Posterior vena cava (tissue), 2 donors: ENCODE data around the gene SMO. TPM values are rescaled to one million over a fixed set of nuclear protein-coding genes. Genes with fewer than 3 reads are reported as not detected.
A peak's percentile ranks its signal among the peaks of the same experiment; 100 is the strongest.
"Not testable (repeated sequence)": the region's sequence is repeated elsewhere in the genome, so short reads cannot be mapped to it uniquely, and the experiment has no call there.

Experiments
- DNase-seq: peaks from one replicate; pipeline ENCODE4 v3.0.0-alpha.2; 2020; ENCODE audit warnings: low spot score
- intact Hi-C, 2 donors: fragments of 100-400 bp; cut with DNase I; formaldehyde crosslinking; loops; one replicate each; pipeline versions ENCODE4 v1.14.1 to v1.14.2; 2022 to 2023
- total RNA-seq, 2 donors: library from RNA; stranded (reverse); fragmentation: NEBNext Ultra II Directional; extraction: Animal tissue kit (Norgen Biotek cat#: 25700); gene quantifications; one replicate each; pipeline ENCODE4 v1.2.1, GENCODE V29; 2021
- donor health status: DM: yes; HTN: yes; CAD: no.
- donor health status: DM: yes; HTN: yes; CAD: no.

The SMO gene
- total RNA-seq, 2 donors from 2014 or later, result 7.4 to 8.5 TPM

DNA sequence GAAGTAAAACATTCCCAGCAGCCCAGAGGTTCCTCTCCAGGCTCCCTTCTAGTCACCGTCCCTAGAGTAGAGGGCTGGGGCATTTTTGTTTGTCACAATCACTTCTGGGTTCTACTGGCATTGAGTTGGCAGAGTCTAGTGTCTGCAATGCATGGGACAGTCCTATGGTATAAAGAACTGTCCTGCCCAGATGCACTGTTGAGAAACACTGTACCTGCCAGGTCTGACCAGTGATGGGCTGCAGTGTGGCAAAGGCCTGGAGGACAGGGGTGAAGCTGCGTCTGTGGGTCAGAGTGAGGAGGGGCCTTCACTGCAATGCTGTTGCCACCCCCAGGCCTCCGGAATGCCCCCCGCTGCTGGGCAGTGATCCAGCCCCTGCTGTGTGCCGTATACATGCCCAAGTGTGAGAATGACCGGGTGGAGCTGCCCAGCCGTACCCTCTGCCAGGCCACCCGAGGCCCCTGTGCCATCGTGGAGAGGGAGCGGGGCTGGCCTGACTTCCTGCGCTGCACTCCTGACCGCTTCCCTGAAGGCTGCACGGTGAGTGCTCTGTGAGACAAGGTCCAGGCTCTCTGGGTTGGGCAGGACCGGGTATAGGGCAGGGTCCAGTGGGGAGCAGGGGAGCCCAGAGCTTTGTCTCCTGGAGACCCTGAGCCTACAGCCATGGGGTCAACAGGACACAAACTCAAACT, 14.8 kb downstream of the SMO start:
- intact Hi-C loops, result no loop called here
- no peak for DNase-seq

- intact Hi-C loops, result no loop called here
- no peak for DNase-seq
Measured at GRCh38 chr7:129205126-129205818, 16.8 kb downstream of the SMO start.

DNA sequence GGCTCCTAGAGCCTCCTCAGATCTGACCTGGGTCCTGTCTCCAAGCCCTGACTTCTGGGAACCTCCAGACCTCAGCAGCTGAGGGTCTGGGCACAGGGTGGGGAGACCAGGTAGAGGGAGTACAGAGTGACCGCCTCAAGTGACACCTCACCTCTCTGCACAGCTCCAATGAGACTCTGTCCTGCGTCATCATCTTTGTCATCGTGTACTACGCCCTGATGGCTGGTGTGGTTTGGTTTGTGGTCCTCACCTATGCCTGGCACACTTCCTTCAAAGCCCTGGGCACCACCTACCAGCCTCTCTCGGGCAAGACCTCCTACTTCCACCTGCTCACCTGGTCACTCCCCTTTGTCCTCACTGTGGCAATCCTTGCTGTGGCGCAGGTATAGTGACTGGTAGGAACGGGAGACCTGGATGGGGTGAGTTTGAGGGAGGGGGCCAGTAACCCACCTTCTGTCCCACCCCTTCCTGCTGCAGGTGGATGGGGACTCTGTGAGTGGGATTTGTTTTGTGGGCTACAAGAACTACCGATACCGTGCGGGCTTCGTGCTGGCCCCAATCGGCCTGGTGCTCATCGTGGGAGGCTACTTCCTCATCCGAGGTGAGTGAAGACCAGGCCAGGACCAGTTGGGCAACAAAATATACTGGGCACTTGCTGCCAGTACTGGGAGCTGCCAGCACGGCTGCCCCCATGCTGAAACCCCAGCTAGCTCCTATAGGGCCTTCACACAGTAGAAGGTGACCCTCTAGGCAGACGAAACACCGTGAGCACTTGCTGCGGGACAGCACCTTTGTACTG, 17.8 kb downstream of the SMO start:
- intact Hi-C loops, result no loop called here
- DNase-seq, result no peak

DNA sequence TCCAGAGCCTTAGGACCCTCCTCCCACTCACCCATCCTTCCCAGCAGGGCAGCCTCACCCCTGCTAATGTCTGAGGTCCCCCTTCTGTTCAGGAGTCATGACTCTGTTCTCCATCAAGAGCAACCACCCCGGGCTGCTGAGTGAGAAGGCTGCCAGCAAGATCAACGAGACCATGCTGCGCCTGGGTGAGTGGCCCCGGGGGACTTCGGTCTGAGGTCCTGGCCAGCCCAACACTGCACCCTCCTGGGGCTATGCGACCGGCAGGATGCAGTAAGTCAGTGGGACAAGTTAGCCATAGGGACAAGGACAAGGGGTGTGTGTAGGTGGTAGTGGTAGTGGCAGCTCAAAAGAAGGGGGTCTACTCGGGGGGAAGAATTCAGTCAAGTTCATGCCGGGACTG, 20.2 kb downstream of the SMO start:
- DNase-seq, result no peak
- intact Hi-C loops, result no loop called here

- DNase-seq, result no peak
- intact Hi-C loops, result no loop called here
Measured at GRCh38 chr7:129209067-129209926, 20.9 kb downstream of the SMO start.

GRCh38 chr7:129210256-129210988, 22.0 kb downstream of the SMO start:
- peak; percentile 94 for DNase-seq
- intact Hi-C loops, result loop anchor here (2.0 to 10.0 kb wide), 4 partner anchors 48 to 264 kb away; no protein-coding TSS in a partner anchor

DNA sequence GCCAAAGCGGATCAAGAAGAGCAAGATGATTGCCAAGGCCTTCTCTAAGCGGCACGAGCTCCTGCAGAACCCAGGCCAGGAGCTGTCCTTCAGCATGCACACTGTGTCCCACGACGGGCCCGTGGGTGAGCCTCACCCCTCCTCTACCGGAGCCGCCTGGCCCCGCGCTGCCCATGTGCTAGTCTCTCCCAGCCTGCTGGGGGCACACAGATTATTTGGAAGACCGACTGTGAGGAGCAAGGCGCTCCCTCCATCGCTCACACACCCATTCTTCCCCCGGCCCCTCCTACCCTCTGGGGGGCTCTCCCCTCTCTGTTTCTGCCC, 22.5 kb downstream of the SMO start:
- intact Hi-C loops, result loop anchor here (2.0 to 10.0 kb wide), 4 partner anchors 48 to 264 kb away; no protein-coding TSS in a partner anchor
- no peak for DNase-seq

DNA sequence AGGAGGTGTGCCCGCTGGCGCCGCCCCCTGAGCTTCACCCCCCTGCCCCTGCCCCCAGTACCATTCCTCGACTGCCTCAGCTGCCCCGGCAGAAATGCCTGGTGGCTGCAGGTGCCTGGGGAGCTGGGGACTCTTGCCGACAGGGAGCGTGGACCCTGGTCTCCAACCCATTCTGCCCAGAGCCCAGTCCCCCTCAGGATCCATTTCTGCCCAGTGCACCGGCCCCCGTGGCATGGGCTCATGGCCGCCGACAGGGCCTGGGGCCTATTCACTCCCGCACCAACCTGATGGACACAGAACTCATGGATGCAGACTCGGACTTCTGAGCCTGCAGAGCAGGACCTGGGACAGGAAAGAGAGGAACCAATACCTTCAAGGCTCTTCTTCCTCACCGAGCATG, 23.7 kb downstream of the SMO start:
- no peak for DNase-seq
- intact Hi-C loops, result loop anchor here (5.0 to 10.0 kb wide), 3 partner anchors 50 to 263 kb away; no protein-coding TSS in a partner anchor

GRCh38 chr7:129212596-129212995, 24.2 kb downstream of the SMO start:
- intact Hi-C loops, result loop anchor here (5.0 to 10.0 kb wide), 3 partner anchors 50 to 262 kb away; no protein-coding TSS in a partner anchor
- DNase-seq, result no peak

- DNase-seq, result no peak
- intact Hi-C loops, result loop anchor here (5.0 to 10.0 kb wide), 3 partner anchors 52 to 261 kb away; no protein-coding TSS in a partner anchor
Measured at GRCh38 chr7:129213828-129214227, 25.4 kb downstream of the SMO start.

GRCh38 chr7:129215691-129216090, 27.3 kb downstream of the SMO start:
- intact Hi-C loops, result loop anchor here (5.0 to 10.0 kb wide), 3 partner anchors 82 to 259 kb away; no protein-coding TSS in a partner anchor
- not testable (repeated sequence) for DNase-seq

DNA sequence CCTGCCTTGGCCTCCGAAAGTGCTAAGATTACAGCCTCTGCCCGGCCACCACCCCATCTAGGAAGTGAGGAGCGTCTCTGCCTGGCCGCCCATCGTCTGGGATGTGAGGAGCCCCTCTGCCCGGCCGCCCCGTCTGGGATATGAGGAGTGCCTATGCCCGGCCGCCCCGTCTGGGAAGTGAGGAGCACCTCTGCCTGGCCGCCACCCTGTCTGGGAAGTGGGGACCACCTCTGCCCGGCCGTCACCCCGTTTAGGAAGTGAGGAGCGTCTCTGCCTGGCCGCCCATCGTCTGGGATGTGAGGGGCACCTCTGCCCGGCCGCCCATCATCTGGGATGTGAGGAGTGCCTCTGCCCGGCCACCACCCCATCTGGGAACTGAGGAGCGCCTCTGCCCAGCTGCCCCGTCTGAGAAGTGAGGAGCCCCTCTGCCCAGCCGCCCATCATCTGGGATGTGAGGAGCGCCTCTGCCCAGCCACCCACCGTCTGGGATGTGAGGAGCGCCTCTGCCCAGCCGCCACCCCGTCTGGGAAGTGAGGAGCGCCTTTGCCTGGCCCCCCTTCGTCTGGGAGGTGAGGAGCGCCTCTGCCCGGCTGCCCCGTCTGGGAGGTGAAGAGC, 27.8 kb downstream of the SMO start:
- intact Hi-C loops, result loop anchor here (5.0 to 10.0 kb wide), 3 partner anchors 81 to 259 kb away; no protein-coding TSS in a partner anchor
- not testable (repeated sequence) for DNase-seq

DNA sequence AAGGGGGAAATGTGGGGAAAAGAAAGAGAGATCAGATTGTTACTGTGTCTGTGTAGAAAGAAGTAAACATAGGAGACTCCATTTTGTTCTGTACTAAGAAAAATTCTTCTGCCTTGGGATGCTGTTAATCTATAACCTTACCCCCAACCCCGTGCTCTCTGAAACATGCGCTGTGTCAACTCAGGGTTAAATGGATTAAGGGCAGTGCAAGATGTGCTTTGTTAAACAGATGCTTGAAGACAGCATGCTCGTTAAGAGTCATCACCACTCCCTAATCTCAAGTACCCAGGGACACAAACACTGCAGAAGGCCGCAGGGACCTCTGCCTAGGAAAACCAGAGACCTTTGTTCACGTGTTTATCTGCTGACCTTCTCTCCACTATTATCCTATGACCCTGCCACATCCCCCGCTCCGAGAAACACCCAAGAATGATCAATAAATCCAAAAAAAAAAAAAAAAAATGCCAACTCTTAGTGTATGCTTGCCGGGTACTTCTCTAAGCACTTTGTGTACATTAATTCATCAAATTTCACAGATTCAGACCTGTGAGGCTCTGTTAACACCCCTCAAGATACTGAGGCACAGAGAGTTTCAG, 28.5 kb downstream of the SMO start:
- intact Hi-C loops, result loop anchor here (5.0 to 10.0 kb wide), 3 partner anchors 80 to 258 kb away; no protein-coding TSS in a partner anchor
- not testable (repeated sequence) for DNase-seq

GRCh38 chr7:129218514-129219062, 30.2 kb downstream of the SMO start:
- DNase-seq, result peak; percentile 92
- intact Hi-C loops, result loop anchor here (5.0 to 10.0 kb wide), 3 partner anchors 79 to 256 kb away; no protein-coding TSS in a partner anchor

- not testable (repeated sequence) for DNase-seq
- intact Hi-C loops, result loop anchor here (5.0 to 10.0 kb wide), 3 partner anchors 78 to 256 kb away; no protein-coding TSS in a partner anchor
Measured at GRCh38 chr7:129219166-129219565, 30.7 kb downstream of the SMO start.

DNA sequence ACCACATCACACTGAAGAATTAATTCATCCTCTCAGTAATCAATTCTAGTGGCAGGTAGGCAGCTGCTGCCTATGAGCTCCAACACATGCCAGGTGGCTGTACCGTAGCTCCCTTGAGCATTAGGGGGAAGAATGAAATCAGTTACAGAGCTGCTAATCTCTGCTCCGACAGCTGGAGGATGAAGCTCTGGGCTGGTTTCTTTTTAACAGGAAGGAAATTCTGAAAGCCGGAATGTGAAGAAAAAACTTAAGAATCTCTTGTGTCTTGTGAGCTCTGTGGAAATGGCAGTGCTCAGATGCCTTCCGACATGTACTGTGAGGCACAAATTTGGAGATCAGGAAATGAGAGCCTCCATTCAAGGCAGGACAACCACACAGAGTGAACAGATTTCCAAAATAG, 33.6 kb downstream of the SMO start:
- intact Hi-C loops, result no loop called here
- no peak for DNase-seq
